IMR-90 (cell line): ENCODE measurements around the gene RIPK1.
A peak's percentile ranks its signal among the peaks of the same experiment; 100 is the strongest.

Experiments
- BHLHE40 ChIP-seq: fragments of 150-350 bp; IDR thresholded peaks from 2 replicates; pipeline ENCODE4 v1.6.1; 2016; ENCODE audit warnings: mild to moderate bottlenecking, low read depth, low read length
- CEBPB ChIP-seq: IDR thresholded peaks from 2 replicates; pipeline ENCODE4 v1.6.1; 2012; ENCODE audit warnings: low read depth, low read length, improper control_type of control experiment
- CHD1 ChIP-seq: IDR thresholded peaks from 2 replicates; pipeline ENCODE4 v1.6.1; 2012; ENCODE audit warnings: low read depth, low read length, improper control_type of control experiment
- CTCF ChIP-seq: conservative IDR thresholded peaks from 2 replicates; pipeline ENCODE4 v1.5.1; 2012; ENCODE audit warnings: mild to moderate bottlenecking, low read depth, low read length, improper control_type of control experiment
- ELK1 ChIP-seq: fragments of 150-350 bp; IDR thresholded peaks from 2 replicates; pipeline ENCODE4 v1.6.1; 2016; ENCODE audit warnings: low read depth, mild to moderate bottlenecking, low read length, moderate library complexity, borderline replicate concordance
- FOS ChIP-seq: fragments of 150-350 bp; IDR thresholded peaks from 2 replicates; pipeline ENCODE4 v1.6.1; 2016; ENCODE audit warnings: low read depth, low read length
- MAFK ChIP-seq: IDR thresholded peaks from 2 replicates; pipeline ENCODE4 v1.6.1; 2012; ENCODE audit warnings: low read depth, low read length, improper control_type of control experiment
- MAZ ChIP-seq: IDR thresholded peaks from 2 replicates; pipeline ENCODE4 v1.6.1; 2012; ENCODE audit warnings: low read depth, mild to moderate bottlenecking, low read length, improper control_type of control experiment, moderate library complexity, borderline replicate concordance
- MXI1 ChIP-seq: IDR thresholded peaks from 2 replicates; pipeline ENCODE4 v1.6.1; 2012; ENCODE audit warnings: low read depth, mild to moderate bottlenecking, low read length, moderate library complexity, borderline replicate concordance
- POLR2A ChIP-seq: IDR thresholded peaks from 2 replicates; pipeline ENCODE4 v1.6.1; 2012; ENCODE audit warnings: mild to moderate bottlenecking, low read depth, low read length
- RAD21 ChIP-seq: IDR thresholded peaks from 2 replicates; pipeline ENCODE4 v1.6.1; 2012; ENCODE audit warnings: low read length, improper control_type of control experiment
- RCOR1 ChIP-seq: IDR thresholded peaks from 2 replicates; pipeline ENCODE4 v1.6.1; 2012; ENCODE audit warnings: mild to moderate bottlenecking, low read length, improper control_type of control experiment; ENCODE audit not compliant: insufficient replicate concordance
- RFX5 ChIP-seq: IDR thresholded peaks from 2 replicates; pipeline ENCODE4 v1.8.0; 2012; ENCODE audit warnings: low read depth, mild to moderate bottlenecking, low read length, moderate library complexity
- USF2 ChIP-seq: fragments of 150-350 bp; IDR thresholded peaks from 2 replicates; pipeline ENCODE4 v1.6.1; 2017; ENCODE audit warnings: mild to moderate bottlenecking, antibody characterized with exemption, low read length, low read depth

- TF ChIP-seq CTCF (no peak), RFX5 (no peak), USF2 (no peak), POLR2A (no peak), MXI1 (no peak), CHD1 (no peak), MAFK (no peak), RAD21 (no peak), ELK1 (no peak), CEBPB (peak; percentile 56), BHLHE40 (no peak), FOS (no peak; the same call in 1 of the 2 replicates), RCOR1 (no peak), MAZ (no peak)
Measured at GRCh38 chr6:3138341-3138740, 70.0 kb downstream of the RIPK1 start.
